Duodenal mucosa (tissue), 2 donors: ENCODE results near the gene TTC9.

ENCODE experiments used
- H3K27ac ChIP-seq: one replicate; pipeline ENCODE4 v1.7.0; 2013; ENCODE audit warnings: low read depth, low read length
- H3K27me3 ChIP-seq, 2 donors: one replicate each; pipeline ENCODE4 v1.7.0; 2013; ENCODE audit warnings: low read length in 2 of 2, control low read depth in 1 of 2; ENCODE audit not compliant: insufficient read depth in 2 of 2, control insufficient read depth in 1 of 2
- H3K36me3 ChIP-seq, 2 donors: one replicate each; pipeline ENCODE4 v1.7.0; 2013; ENCODE audit warnings: low read length in 2 of 2, control low read depth in 1 of 2; ENCODE audit not compliant: insufficient read depth in 2 of 2, control insufficient read depth in 1 of 2
- H3K4me1 ChIP-seq, 2 donors: one replicate each; pipeline ENCODE4 v1.7.0; 2013; ENCODE audit warnings: low read length in 2 of 2, control low read depth in 1 of 2; ENCODE audit not compliant: insufficient read depth in 2 of 2, control insufficient read depth in 1 of 2
- H3K4me3 ChIP-seq, 2 donors: one replicate each; pipeline ENCODE4 v1.7.0; 2013; ENCODE audit warnings: low read length in 2 of 2, low read depth in 1 of 2
- H3K9ac ChIP-seq, 2 donors: one replicate each; pipeline ENCODE4 v1.7.0; 2013; ENCODE audit warnings: low read length in 2 of 2, low read depth in 1 of 2
- H3K9me3 ChIP-seq, 2 donors: one replicate each; pipeline ENCODE4 v1.7.0; 2013; ENCODE audit warnings: low read length in 2 of 2, control low read depth in 1 of 2; ENCODE audit not compliant: control insufficient read depth in 1 of 2

Gene TTC9

DNA sequence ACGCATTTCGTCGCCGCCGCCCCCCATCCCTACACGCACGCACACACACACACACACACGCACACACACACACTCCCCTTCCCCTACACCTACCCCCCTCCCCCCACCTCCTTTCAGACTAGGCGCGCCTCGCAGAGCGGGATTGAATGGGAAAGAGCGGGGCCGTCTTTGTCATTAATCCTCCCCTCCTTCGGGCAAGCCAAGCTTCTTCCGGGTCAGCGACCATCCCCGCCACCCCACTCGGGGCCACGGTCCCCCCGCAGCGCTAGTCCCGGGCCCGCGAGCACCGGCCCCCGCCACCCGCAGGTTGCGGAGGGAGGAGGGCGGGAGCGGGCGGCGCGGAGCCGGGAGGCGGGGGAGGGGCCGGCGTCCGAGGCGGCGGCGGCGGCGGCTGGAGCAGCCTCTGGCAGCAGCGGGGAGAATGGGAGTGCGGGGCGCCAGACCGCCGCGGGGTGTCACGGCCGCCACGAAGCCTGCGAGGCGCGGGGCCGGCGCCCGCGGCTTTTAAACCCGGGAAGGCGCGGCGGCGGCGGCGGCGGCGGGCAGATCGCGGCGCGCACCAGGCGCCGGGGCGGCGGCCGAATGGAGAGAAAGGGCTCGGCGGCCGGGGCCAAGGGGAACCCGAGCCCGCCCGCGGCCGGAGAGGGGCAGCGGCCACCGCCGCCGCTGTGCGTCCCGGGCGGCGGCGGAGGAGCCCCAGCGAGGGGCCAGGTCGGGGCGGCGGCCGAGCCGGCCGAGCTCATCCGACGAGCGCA, at the start of gene TTC9:
Gene TTC9, plus strand, starts transcription at position 369 of the 755 bp plus-strand sequence. Its CDS starts 214 bp downstream, at position 583.
- Histone ChIP-seq H3K27me3 (peaks cover 18 to 26% of the 10 kb centered on the region in 2 donors), H3K9me3 (no peaks in the 10 kb centered on the region), H3K4me3 (peak within 1 kb of the TSS; percentile 74 to 80), H3K9ac (peak within 1 kb of the TSS; percentile 2 to 37), H3K27ac (no peak within 1 kb of the TSS), H3K4me1 (peaks cover 6 to 17% of the 10 kb centered on the region in 2 donors), H3K36me3 (no peaks in the 10 kb centered on the region)

DNA sequence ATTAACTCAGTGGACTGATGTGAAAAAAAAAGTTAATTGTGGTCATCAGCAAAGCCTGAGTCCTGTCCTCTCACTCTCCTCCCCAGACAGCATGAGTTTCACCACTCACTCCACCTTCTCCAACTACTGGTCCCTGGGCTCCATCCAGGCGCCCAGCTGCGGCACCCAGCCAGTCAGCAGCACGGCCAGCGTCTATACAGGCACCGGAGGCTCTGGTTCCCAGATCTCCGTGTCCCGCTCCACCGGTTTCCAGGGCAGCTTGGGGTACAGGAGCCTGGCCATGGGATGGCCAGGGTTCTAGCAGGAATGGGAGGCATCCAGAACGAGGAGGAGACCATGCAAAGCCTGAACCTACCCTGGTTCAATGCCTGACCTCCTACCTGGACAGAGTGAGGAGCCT, 47.3 kb upstream of the TTC9 start:
- no peak overlapping the region for H3K4me3 ChIP-seq
- H3K9me3 ChIP-seq = no peaks in the 10 kb centered on the region
- no peaks in the 10 kb centered on the region for H3K27me3 ChIP-seq
- H3K4me1 ChIP-seq = peaks cover 4 to 7% of the 10 kb centered on the region in 2 donors
- peaks cover 47 to 70% of the 10 kb centered on the region in 2 donors for H3K36me3 ChIP-seq
- H3K27ac ChIP-seq = no peak overlapping the region
- no peak overlapping the region for H3K9ac ChIP-seq

DNA sequence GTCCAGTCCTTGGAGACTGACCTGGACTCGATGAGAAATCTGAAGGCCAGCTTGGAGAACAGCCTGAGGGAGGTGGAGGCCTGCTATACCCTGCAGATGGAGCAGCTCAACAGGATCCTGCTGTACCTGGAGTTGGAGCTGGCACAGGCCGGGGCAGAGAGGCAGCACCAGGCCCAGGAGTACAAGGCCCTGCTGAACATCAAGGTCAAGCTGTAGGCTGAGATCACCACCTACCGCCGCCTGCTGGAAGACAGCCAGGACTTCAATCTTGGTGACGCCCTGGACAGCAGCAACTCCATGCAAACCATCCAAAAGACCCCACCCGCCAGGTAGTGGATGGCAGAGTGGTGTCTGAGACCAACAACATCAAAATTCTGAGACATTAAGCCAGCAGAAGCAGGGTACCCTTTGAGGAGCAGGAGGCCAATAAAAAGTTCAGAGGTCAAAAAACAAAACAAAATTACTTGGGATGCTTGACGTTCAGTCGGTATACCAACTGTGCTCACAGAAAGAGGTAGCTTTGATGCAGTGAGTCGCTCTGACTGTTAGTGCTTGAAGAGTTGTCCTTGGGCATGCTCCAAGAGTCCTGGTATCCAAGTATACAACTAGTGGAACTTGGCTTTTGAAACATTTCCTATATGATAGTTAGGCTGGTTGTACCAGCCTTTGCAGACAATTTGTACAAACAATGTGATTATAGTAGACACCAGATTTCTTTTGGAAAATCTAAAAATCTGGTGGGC, 46.1 kb upstream of the TTC9 start:
- H3K27me3 ChIP-seq = no peaks in the 10 kb centered on the region
- H3K27ac ChIP-seq = no peak overlapping the region
- no peak overlapping the region for H3K4me3 ChIP-seq
- no peak overlapping the region for H3K9ac ChIP-seq
- peaks cover 46 to 59% of the 10 kb centered on the region in 2 donors for H3K36me3 ChIP-seq
- no peaks in the 10 kb centered on the region for H3K9me3 ChIP-seq
- peaks cover 9 to 13% of the 10 kb centered on the region in 2 donors for H3K4me1 ChIP-seq

DNA sequence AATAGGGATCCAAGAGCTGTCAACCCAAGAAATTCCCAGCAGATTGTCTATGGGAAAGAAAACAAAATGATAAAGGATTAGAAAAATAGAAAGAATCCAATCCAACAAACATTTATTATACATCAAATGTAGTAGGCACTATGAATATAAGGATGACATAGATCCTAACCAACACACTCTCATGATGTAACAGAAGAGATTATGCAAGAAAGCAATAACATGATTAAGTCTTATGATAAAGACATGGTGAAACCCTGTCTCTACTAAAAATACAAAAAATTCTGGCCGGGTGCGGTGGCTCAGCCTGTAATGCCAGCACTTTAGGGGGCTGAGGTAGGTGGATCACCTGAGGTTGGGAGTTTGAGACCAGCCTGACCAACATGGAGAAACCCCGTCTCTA, 44.0 kb upstream of the TTC9 start:
- Histone ChIP-seq H3K36me3 (peaks cover 35 to 38% of the 10 kb centered on the region in 2 donors), H3K9me3 (no peaks in the 10 kb centered on the region), H3K4me1 (peaks cover 13% of the 10 kb centered on the region in 2 donors), H3K27ac (no peak overlapping the region), H3K9ac (no peak overlapping the region), H3K4me3 (no peak overlapping the region), H3K27me3 (no peaks in the 10 kb centered on the region)

DNA sequence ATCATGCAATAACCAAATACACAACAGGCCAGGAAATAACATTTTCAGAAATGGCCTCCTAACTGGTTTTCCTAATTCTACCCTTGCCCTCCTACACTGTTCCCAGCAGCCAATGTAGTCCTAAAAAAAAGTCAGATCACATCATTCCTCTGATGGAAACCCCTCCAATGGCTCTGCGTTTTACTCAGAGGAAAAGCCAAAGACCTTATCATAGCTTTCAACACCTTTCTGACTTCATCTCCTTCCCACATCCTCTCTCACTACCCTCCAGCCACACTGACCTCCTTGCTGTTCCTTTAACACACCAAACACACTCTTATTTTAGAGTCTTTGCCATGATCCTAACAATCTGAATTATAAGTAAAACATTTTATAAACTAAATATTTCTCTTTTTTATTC, 42.4 kb upstream of the TTC9 start:
- H3K4me3 ChIP-seq = peak overlapping the region in 1 of 2 donors; percentile 76

DNA sequence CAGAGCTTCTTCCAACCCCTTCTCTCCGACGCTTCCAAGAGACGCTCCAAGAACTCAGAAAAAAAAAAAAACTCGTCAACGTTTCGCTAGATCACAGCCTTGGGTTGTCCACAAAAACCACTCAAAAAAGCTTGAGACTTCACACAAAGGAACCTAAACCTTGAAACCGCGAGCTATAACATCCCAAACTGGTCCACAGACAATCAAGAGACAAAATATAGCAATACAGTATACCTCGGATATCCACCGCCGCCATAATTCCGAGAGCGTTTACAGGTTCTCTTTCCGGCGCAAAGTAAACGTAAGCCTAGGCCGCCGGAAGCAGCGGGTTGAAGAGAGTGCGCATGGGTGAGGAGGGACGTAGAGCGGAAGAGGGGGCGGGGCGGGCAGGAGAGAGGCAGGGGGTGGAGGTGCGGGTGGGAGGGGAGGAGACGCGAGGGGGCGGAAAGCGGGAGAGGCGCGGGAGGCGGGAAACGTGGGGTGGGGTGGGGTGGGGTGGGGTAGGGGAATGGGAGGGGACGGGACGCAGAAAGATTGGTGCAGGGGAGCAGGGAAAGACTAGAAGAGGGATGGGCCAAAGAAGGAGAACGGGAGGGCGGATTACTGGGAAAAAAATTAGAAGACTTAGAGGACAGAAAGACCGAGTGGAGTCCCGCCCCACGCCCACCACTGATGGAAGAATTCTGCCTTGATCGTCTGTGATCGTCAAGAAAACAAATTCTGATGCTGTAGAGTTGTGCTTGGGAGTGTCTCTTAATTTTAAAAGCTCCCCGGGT, 41.1 kb upstream of the TTC9 start, which contains the start of gene MED6:
Gene MED6, minus strand, starts transcription at position 274 of the 776 bp plus-strand sequence. Its CDS starts 18 bp downstream, at position 256.
- peak within 1 kb of the TSS; percentile 76 to 94 for H3K4me3 ChIP-seq
- H3K9me3 ChIP-seq = no peaks in the 10 kb centered on the region
- no peaks in the 10 kb centered on the region for H3K27me3 ChIP-seq
- peaks cover 8 to 10% of the 10 kb centered on the region in 2 donors for H3K36me3 ChIP-seq
- H3K27ac ChIP-seq = peak within 1 kb of the TSS; percentile 11
- peak within 1 kb of the TSS; percentile 68 to 98 for H3K9ac ChIP-seq
- H3K4me1 ChIP-seq = peaks cover 13% of the 10 kb centered on the region in 2 donors

More for the DNA sequence above, 42.4 kb upstream of the TTC9 start:
- Histone ChIP-seq H3K9me3 (no peaks in the 10 kb centered on the region), H3K27ac (no peak overlapping the region), H3K9ac (no peak overlapping the region), H3K4me1 (peaks cover 13% of the 10 kb centered on the region in 2 donors), H3K36me3 (peaks cover 20 to 22% of the 10 kb centered on the region in 2 donors), H3K27me3 (no peaks in the 10 kb centered on the region)

DNA sequence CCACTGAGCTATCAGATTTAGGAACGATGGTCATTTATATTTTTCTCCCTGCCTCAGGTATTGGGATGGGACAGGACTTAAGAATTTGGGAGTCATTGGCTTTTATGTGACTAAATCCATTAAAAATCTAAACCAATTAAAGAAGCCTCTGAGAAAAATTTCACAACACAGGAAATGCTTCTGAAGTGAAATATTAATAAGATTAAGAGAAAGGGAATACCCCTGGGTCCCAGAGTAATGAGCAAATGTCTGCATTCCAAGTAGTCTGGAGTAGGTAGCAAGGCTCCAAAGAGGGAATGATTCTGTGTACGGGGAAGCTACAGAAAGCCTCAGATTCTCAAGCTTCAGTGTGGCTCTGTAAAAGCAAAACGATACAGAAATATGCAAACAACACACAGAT, 40.6 kb upstream of the TTC9 start:
- no peak overlapping the region for H3K27ac ChIP-seq
- no peaks in the 10 kb centered on the region for H3K9me3 ChIP-seq
- H3K27me3 ChIP-seq = peaks cover 0 to 2% of the 10 kb centered on the region in 2 donors
- peak overlapping the region in 1 of 2 donors; percentile 27 for H3K9ac ChIP-seq
- H3K4me3 ChIP-seq = peak overlapping the region; percentile 71 to 76
- peaks cover 3 to 4% of the 10 kb centered on the region in 2 donors for H3K36me3 ChIP-seq
- H3K4me1 ChIP-seq = peaks cover 13% of the 10 kb centered on the region in 2 donors

DNA sequence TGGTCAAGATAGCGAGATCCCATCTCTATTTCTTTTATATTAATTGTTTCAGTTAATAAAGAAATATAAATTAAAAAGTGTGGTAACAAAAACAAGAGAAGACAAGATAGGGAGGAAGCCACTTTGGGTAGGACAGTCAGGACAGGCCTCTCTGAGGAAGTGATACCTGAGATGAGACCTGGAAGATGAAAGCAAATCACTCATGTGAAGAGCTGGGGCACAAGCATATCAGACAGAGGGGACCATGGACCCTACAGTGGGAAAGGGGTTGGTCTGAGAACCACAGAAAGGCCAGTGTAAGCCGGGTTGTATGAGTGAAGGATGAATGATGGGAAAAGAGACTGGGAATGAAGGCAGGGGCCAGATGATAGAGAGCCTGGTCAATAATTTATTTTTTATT, 39.5 kb upstream of the TTC9 start:
- Histone ChIP-seq H3K36me3 (no peaks in the 10 kb centered on the region), H3K4me1 (peaks cover 13% of the 10 kb centered on the region in 2 donors), H3K27ac (no peak overlapping the region), H3K9me3 (no peaks in the 10 kb centered on the region), H3K27me3 (peaks cover 0 to 5% of the 10 kb centered on the region in 2 donors), H3K9ac (no peak overlapping the region), H3K4me3 (no peak overlapping the region)

DNA sequence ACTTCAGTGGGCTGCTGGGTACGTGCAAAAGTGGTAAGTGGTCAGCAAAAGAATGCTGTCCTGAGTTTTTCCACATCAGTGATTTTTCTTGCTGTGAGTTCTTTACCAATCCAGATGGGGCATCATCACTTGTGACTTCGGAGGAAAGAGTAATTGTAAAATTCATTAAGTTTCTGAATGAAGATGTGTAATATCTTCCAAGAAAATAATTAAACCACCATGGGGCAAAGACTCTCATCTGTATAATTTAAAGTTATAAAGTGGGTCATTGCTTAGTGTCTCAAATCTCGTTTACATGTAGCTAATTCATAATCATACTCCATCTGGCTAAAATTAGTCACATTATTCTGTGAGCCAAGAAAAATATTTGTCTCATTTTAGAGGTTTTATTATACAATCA, 30.5 kb upstream of the TTC9 start:
- Histone ChIP-seq H3K9me3 (no peaks in the 10 kb centered on the region), H3K4me3 (no peak overlapping the region), H3K9ac (no peak overlapping the region), H3K36me3 (no peaks in the 10 kb centered on the region), H3K4me1 (no peaks in the 10 kb centered on the region), H3K27me3 (peaks cover 0 to 2% of the 10 kb centered on the region in 2 donors), H3K27ac (no peak overlapping the region)
